Ectodermal cell (in vitro differentiated cells): ENCODE data around the gene GNAT3.

ENCODE experiments used
- H3K27ac ChIP-seq: 2 replicates; pipeline ENCODE4 v1.7.0; 2013; ENCODE audit warnings: mild to moderate bottlenecking, low read depth, low read length; ENCODE audit not compliant: insufficient read depth, poor library complexity, severe bottlenecking
- H3K27me3 ChIP-seq: 2 replicates; pipeline ENCODE4 v1.7.0; 2013; ENCODE audit warnings: mild to moderate bottlenecking, low read length; ENCODE audit not compliant: insufficient read depth, control insufficient read depth, poor library complexity, severe bottlenecking
- H3K36me3 ChIP-seq: one replicate; pipeline ENCODE4 v1.7.0; 2013; ENCODE audit warnings: low read length; ENCODE audit not compliant: control insufficient read depth, insufficient read depth
- H3K4me1 ChIP-seq: one replicate; pipeline ENCODE4 v1.7.0; 2013; ENCODE audit warnings: low read length; ENCODE audit not compliant: control insufficient read depth, insufficient read depth
- H3K4me3 ChIP-seq: 2 replicates; pipeline ENCODE4 v1.7.0; 2013; ENCODE audit warnings: low read depth, low read length, control low read depth; ENCODE audit not compliant: insufficient read depth
- H3K9me3 ChIP-seq: 2 replicates; pipeline ENCODE4 v1.7.0; 2013; ENCODE audit warnings: mild to moderate bottlenecking, low read length, moderate library complexity; ENCODE audit not compliant: control insufficient read depth
- WGBS, 2 experiments: methylation state at CpG; one replicate each; pipeline ENCODE4 v1.1.7; 2013; ENCODE audit warnings: missing lambda C conversion rate in 2 of 2; 5-methylcytosine and 5-hydroxymethylcytosine counted together

Gene GNAT3

GRCh38 chr7:80508440-80508839 is 3.4 kb downstream of the GNAT3 start:
- WGBS, 2 experiments = 98 to 99% methylated on average over 6 of the region's 6 CpGs

GRCh38 chr7:80505900-80506500 is 5.9 kb downstream of the GNAT3 start:
- Histone ChIP-seq H3K4me3 (no peak overlapping the region), H3K27ac (no peak overlapping the region), H3K9me3 (no peaks in the 10 kb centered on the region), H3K27me3 (no peaks in the 10 kb centered on the region), H3K36me3 (no peaks in the 10 kb centered on the region), H3K4me1 (no peaks in the 10 kb centered on the region)
- 93% methylated on average over 3 of the region's 7 CpGs; no CpG with 5 or more reads in 1 of the 2 experiments for WGBS, 2 experiments

More at GRCh38 chr7:80508440-80508839, 3.4 kb downstream of the GNAT3 start:
- Histone ChIP-seq H3K27me3 (no peaks in the 10 kb centered on the region), H3K9me3 (no peaks in the 10 kb centered on the region), H3K4me3 (no peak overlapping the region), H3K27ac (no peak overlapping the region), H3K36me3 (no peaks in the 10 kb centered on the region), H3K4me1 (no peaks in the 10 kb centered on the region)

- Histone ChIP-seq H3K4me1 (no peaks in the 10 kb centered on the region), H3K27ac (no peak overlapping the region), H3K4me3 (no peak overlapping the region), H3K36me3 (no peaks in the 10 kb centered on the region), H3K9me3 (no peaks in the 10 kb centered on the region), H3K27me3 (no peaks in the 10 kb centered on the region)
- 100% methylated on average over 1 of the region's 1 CpG; no CpG with 5 or more reads in 1 of the 2 experiments for WGBS, 2 experiments
Measured at GRCh38 chr7:80500325-80500724, 11.5 kb downstream of the GNAT3 start.

- no peak overlapping the region for H3K27ac ChIP-seq
- whole genome bisulfite sequencing, 2 experiments = 100% methylated on average over 1 of the region's 1 CpG
Measured at GRCh38 chr7:80499350-80499953, 12.4 kb downstream of the GNAT3 start.

GRCh38 chr7:80498481-80499349 is 13.1 kb downstream of the GNAT3 start:
- no peak overlapping the region for H3K27ac ChIP-seq
- 94 to 100% methylated on average over 2 to 4 of the region's 4 CpGs for WGBS, 2 experiments
- H3K36me3 ChIP-seq = no peaks in the 10 kb centered on the region
- no peaks in the 10 kb centered on the region for H3K4me1 ChIP-seq
- H3K9me3 ChIP-seq = no peaks in the 10 kb centered on the region
- no peak overlapping the region for H3K4me3 ChIP-seq
- H3K27me3 ChIP-seq = no peaks in the 10 kb centered on the region

More at GRCh38 chr7:80499350-80499953, 12.4 kb downstream of the GNAT3 start:
- no peaks in the 10 kb centered on the region for H3K27me3 ChIP-seq
- no peaks in the 10 kb centered on the region for H3K36me3 ChIP-seq
- no peak overlapping the region for H3K4me3 ChIP-seq
- H3K9me3 ChIP-seq = no peaks in the 10 kb centered on the region
- no peaks in the 10 kb centered on the region for H3K4me1 ChIP-seq

GRCh38 chr7:80496586-80496985 is 15.3 kb downstream of the GNAT3 start:
- Histone ChIP-seq H3K4me3 (no peak overlapping the region), H3K36me3 (no peaks in the 10 kb centered on the region), H3K27me3 (no peaks in the 10 kb centered on the region), H3K9me3 (no peaks in the 10 kb centered on the region), H3K4me1 (no peaks in the 10 kb centered on the region), H3K27ac (no peak overlapping the region)
- WGBS, 2 experiments = 85 to 95% methylated on average over 3 of the region's 3 CpGs

GRCh38 chr7:80493121-80493849 is 18.6 kb downstream of the GNAT3 start:
- Histone ChIP-seq H3K9me3 (no peaks in the 10 kb centered on the region), H3K27me3 (no peaks in the 10 kb centered on the region), H3K27ac (no peak overlapping the region), H3K4me1 (no peaks in the 10 kb centered on the region), H3K4me3 (no peak overlapping the region), H3K36me3 (no peaks in the 10 kb centered on the region)
- 100% methylated on average over 1 of the region's 1 CpG; no CpG with 5 or more reads in 1 of the 2 experiments for WGBS, 2 experiments

GRCh38 chr7:80491462-80491861 is 20.4 kb downstream of the GNAT3 start:
- H3K4me3 ChIP-seq = no peak overlapping the region
- no peaks in the 10 kb centered on the region for H3K4me1 ChIP-seq
- H3K27me3 ChIP-seq = no peaks in the 10 kb centered on the region
- WGBS, 2 experiments = 89 to 91% methylated on average over 4 of the region's 4 CpGs
- H3K27ac ChIP-seq = no peak overlapping the region
- no peaks in the 10 kb centered on the region for H3K9me3 ChIP-seq
- no peaks in the 10 kb centered on the region for H3K36me3 ChIP-seq

GRCh38 chr7:80488851-80489370 is 23.0 kb downstream of the GNAT3 start:
- H3K27me3 ChIP-seq = no peaks in the 10 kb centered on the region
- no peaks in the 10 kb centered on the region for H3K9me3 ChIP-seq
- 88 to 96% methylated on average over 3 to 5 of the region's 5 CpGs for WGBS, 2 experiments
- H3K27ac ChIP-seq = no peak overlapping the region
- H3K4me1 ChIP-seq = no peaks in the 10 kb centered on the region
- no peaks in the 10 kb centered on the region for H3K36me3 ChIP-seq
- no peak overlapping the region for H3K4me3 ChIP-seq
